Sigmoid colon (tissue), 7 donors: Measurements from ENCODE around the gene SLX4IP. TPM values are rescaled to one million over a fixed set of nuclear protein-coding genes. Genes with fewer than 3 reads are reported as not detected.
A peak's percentile ranks its signal among the peaks of the same experiment; 100 is the strongest.

ENCODE experiments used
- DNase-seq: peaks from one replicate; pipeline ENCODE4 v3.0.0-alpha.2; 2019
- H3K27ac ChIP-seq, 4 donors: fragments of 200-600 bp; sonication (generic); one replicate each; pipeline ENCODE4 v1.5.1; 2016 to 2019; ENCODE audit warnings: mild to moderate bottlenecking in 1 of 4
- H3K27me3 ChIP-seq, 3 donors: fragments of 200-600 bp; sonication (generic); one replicate each; pipeline ENCODE4 v1.5.1; 2019; ENCODE audit warnings: mild to moderate bottlenecking in 1 of 3
- H3K36me3 ChIP-seq, 4 donors: fragments of 200-600 bp; sonication (generic); one replicate each; pipeline ENCODE4 v1.5.1; 2016 to 2019
- H3K4me1 ChIP-seq, 4 donors: fragments of 200-600 bp; sonication (generic); one replicate each; pipeline ENCODE4 v1.5.1; 2017 to 2019
- H3K4me3 ChIP-seq, 4 donors: fragments of 200-600 bp; sonication (generic); one replicate each; pipeline ENCODE4 v1.5.1; 2017 to 2019; ENCODE audit warnings: mild to moderate bottlenecking in 2 of 4, moderate library complexity in 1 of 4
- H3K9me3 ChIP-seq, 4 donors: fragments of 200-600 bp in 3 of 4; sonication (generic) in 3 of 4; one replicate each; pipeline versions ENCODE4 v1.5.1 to v1.6.1; 2013 to 2019
- EP300 ChIP-seq, 4 donors: sonication (generic); formaldehyde crosslinking; IDR thresholded peaks; one replicate each; pipeline ENCODE4 v1.6.1; 2017; ENCODE audit warnings: antibody characterized with exemption in 4 of 4
- POLR2A ChIP-seq, 2 donors: fragments of 450-650 bp; IDR thresholded peaks; one replicate each; pipeline ENCODE4 v1.6.1; 2016; ENCODE audit warnings: antibody characterized with exemption in 2 of 2, mild to moderate bottlenecking in 2 of 2, moderate library complexity in 2 of 2
- POLR2AphosphoS5 ChIP-seq, 4 donors: sonication (generic); formaldehyde crosslinking; IDR thresholded peaks; one replicate each; pipeline ENCODE4 v1.6.1; 2017; ENCODE audit warnings: antibody characterized with exemption in 4 of 4
- WGBS, 2 donors: extraction: QIAGEN DNeasy Blood & Tissue Kit; methylation state at CpG; one replicate each; pipeline ENCODE4 v1.1.7; 2013; 5-methylcytosine and 5-hydroxymethylcytosine counted together
- intact Hi-C: fragments of 100-400 bp; cut with DNase I; formaldehyde crosslinking; loops from one replicate; pipeline ENCODE4 v1.15.1; 2023
- polyA plus RNA-seq, 3 donors: library from polyadenylated mRNA; stranded (reverse); fragments of 200-250 nt; gene quantifications; one replicate each; pipeline ENCODE4 v1.2.3, GENCODE V29; 2013
- total RNA-seq, 4 donors: library from RNA; depleted of rRNA; stranded (reverse); fragments of >200 nt; gene quantifications; one replicate each; pipeline ENCODE4 v1.1.0, GENCODE V29; 2016
- TF ChIP-seq, protein P1 (sequence below), 4 experiments: fragments of 450-650 bp in 3 of 4; fragments of 200-600 bp in 1 of 4; IDR thresholded peaks; one replicate each; pipeline ENCODE4 v1.5.1; 2016 to 2019; ENCODE audit warnings: antibody characterized with exemption in 4 of 4, mild to moderate bottlenecking in 3 of 4, moderate library complexity in 2 of 4
- donor health status: healthy with polysubstance abuse.
- donor health status: Bipolar disorder and iron deficiency.
- donor health status: healthy.

The SLX4IP gene
- total and polyA plus RNA-seq, 7 donors = 1.2 to 4.2 (median 2.4) TPM

DNA sequence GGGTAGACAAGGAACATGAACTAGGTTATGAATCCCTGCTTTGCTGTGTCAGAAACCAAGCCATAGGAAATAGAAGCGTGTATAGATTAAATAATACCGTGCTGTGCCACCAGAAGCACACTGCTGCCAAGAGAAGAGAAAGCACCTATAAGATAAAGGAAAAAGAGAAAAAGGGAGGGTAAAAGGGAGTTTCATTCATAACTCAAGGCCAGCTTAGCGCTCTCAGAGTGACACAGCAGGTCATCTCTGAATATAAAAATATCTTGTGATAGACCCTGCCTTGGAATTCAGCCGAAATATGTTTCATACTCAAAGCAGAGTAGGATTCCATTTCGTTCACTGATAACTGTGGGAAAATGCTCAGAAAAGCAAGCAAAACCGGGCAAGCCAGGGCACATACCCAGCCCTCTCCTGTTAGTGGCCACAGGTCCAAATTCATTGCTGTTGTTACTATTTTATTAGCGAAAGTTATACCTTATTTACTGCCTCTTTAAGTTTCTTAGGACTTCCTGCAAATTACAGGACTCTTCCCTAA is 230.0 kb downstream of the SLX4IP start:
- TF ChIP-seq POLR2AphosphoS5 (IDR thresholded peaks at IDR 0.05) (no peak), EP300 (IDR thresholded peaks at IDR 0.05) (no peak), POLR2A (IDR thresholded peaks at IDR 0.05) (no peak)
- TF ChIP-seq, protein P1, sequence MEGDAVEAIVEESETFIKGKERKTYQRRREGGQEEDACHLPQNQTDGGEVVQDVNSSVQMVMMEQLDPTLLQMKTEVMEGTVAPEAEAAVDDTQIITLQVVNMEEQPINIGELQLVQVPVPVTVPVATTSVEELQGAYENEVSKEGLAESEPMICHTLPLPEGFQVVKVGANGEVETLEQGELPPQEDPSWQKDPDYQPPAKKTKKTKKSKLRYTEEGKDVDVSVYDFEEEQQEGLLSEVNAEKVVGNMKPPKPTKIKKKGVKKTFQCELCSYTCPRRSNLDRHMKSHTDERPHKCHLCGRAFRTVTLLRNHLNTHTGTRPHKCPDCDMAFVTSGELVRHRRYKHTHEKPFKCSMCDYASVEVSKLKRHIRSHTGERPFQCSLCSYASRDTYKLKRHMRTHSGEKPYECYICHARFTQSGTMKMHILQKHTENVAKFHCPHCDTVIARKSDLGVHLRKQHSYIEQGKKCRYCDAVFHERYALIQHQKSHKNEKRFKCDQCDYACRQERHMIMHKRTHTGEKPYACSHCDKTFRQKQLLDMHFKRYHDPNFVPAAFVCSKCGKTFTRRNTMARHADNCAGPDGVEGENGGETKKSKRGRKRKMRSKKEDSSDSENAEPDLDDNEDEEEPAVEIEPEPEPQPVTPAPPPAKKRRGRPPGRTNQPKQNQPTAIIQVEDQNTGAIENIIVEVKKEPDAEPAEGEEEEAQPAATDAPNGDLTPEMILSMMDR (IDR thresholded peaks at IDR 0.05) = no peak
- no peaks in the 10 kb centered on the region for H3K27me3 ChIP-seq
- 39 to 67% methylated on average over 7 of the region's 7 CpGs for WGBS, 2 donors
- intact Hi-C loops = no loop called here
- H3K36me3 ChIP-seq = peaks cover 7 to 60% (median 20%) of the 10 kb centered on the region in 4 donors
- H3K4me1 ChIP-seq = peaks cover 0 to 88% (median 65%) of the 10 kb centered on the region in 4 donors
- no peak overlapping the region for H3K4me3 ChIP-seq
- no peak for DNase-seq
- H3K27ac ChIP-seq = peak overlapping the region; percentile 46 to 87 (median 78)
- no peaks in the 10 kb centered on the region for H3K9me3 ChIP-seq

DNA sequence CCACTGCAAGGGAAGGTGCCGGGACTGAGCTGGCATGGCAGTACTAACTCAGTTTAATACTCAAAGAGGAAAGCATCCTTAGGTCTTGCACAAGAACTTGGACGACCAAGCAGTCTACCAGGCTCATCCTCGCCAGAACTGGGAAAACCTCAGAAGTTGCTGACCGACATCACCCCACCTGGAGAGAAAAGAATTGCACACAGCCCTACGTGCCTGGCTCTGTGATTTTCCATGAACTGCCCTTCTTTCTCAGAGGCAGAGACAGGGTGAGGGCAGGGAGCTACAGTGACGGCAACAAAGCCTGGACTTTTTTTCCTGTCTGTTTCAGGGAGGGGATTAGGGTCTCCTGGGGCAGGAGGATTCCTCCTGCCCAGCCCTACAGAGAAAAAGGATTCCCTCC is 230.7 kb downstream of the SLX4IP start:
- WGBS, 2 donors = 57 to 74% methylated on average over 6 of the region's 6 CpGs
- TF ChIP-seq POLR2AphosphoS5 (IDR thresholded peaks at IDR 0.05) = peak in 1 of 4 donors; percentile 17
- TF ChIP-seq, protein P1 (IDR thresholded peaks at IDR 0.05) = no peak
- H3K4me3 ChIP-seq = no peak overlapping the region
- H3K27ac ChIP-seq = peak overlapping the region; percentile 52 to 87 (median 78)
- no peaks in the 10 kb centered on the region for H3K27me3 ChIP-seq
- intact Hi-C loops = no loop called here
- peaks cover 7 to 58% (median 20%) of the 10 kb centered on the region in 4 donors for H3K36me3 ChIP-seq
- peaks cover 0 to 87% (median 63%) of the 10 kb centered on the region in 4 donors for H3K4me1 ChIP-seq
- DNase-seq = peak; percentile 85
- no peaks in the 10 kb centered on the region for H3K9me3 ChIP-seq

GRCh38 chr20:10666221-10667076 is 231.3 kb downstream of the SLX4IP start:
- H3K27ac ChIP-seq = peak overlapping the region; percentile 52 to 87 (median 78)
- H3K4me3 ChIP-seq = no peak overlapping the region
- no peak for DNase-seq
- TF ChIP-seq POLR2AphosphoS5 (IDR thresholded peaks at IDR 0.05) = no peak
- no peak for TF ChIP-seq POLR2A (IDR thresholded peaks at IDR 0.05)
- TF ChIP-seq, protein P1 (IDR thresholded peaks at IDR 0.05) = no peak
- no peak for TF ChIP-seq EP300 (IDR thresholded peaks at IDR 0.05)
- H3K36me3 ChIP-seq = peaks cover 7 to 51% (median 16%) of the 10 kb centered on the region in 4 donors
- WGBS, 2 donors = 83 to 85% methylated on average over 7 of the region's 7 CpGs
- H3K4me1 ChIP-seq = peaks cover 0 to 86% (median 59%) of the 10 kb centered on the region in 4 donors
- H3K27me3 ChIP-seq = no peaks in the 10 kb centered on the region
- H3K9me3 ChIP-seq = no peaks in the 10 kb centered on the region
- intact Hi-C loops = no loop called here

GRCh38 chr20:10667077-10667401 is 231.9 kb downstream of the SLX4IP start:
- WGBS, 2 donors = 85 to 87% methylated on average over 21 of the region's 21 CpGs
- Histone ChIP-seq H3K36me3 (peaks cover 7 to 46% (median 14%) of the 10 kb centered on the region in 4 donors), H3K27me3 (no peaks in the 10 kb centered on the region), H3K4me1 (peaks cover 0 to 85% (median 59%) of the 10 kb centered on the region in 4 donors), H3K4me3 (no peak overlapping the region), H3K27ac (peak overlapping the region; percentile 52 to 87 (median 78)), H3K9me3 (no peaks in the 10 kb centered on the region)
- peak in 2 of 4 donors; percentile 20 to 27 for TF ChIP-seq POLR2AphosphoS5 (IDR thresholded peaks at IDR 0.05)
- TF ChIP-seq, protein P1 (IDR thresholded peaks at IDR 0.05) = no peak
- TF ChIP-seq EP300 (IDR thresholded peaks at IDR 0.05) = no peak
- intact Hi-C loops = no loop called here
- no peak for DNase-seq
